ENCODE data around the gene FRAS1.

DNA sequence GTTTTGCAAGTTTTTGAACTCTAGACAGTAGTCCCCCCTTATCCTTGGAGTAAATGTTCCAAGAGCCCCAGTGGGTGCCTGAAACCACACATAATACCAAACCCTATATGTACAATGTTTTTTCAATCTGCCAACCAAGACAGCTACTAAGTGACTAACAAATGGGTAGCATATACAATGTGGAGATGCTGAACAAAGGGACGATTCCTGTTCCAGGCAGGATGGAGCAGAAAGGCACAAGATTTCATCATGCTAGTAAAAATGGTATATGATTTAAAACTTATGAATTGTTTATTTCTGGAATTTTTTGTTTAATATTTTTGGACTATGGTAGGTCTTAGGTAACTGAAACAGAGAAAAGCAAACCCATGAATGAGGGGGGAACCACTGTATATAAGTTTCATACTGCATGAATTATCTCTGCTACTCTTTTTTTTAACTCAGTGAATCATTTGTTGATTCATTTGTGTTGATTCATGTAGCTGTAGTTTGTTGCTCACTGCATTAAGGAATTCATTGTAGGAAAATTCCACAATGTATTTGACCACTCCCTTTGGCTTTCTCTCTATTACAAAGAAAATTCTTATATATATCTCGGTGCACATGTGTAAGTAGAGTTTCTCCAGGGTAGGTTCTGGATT lies 472.6 kb downstream of the FRAS1 start:
- TF ChIP-seq GATA3 (IDR thresholded peaks at IDR 0.05; ENCODE audit: low read depth, low read length) (no peak), GATA2 (IDR thresholded peaks at IDR 0.05; ENCODE audit: low read depth, low read length) (no peak)
